H1 (cell line): ENCODE measurements around the gene CAMTA1. TPM values are rescaled to one million over a fixed set of nuclear protein-coding genes. Genes with fewer than 3 reads are reported as not detected.

Experiments used
- ATF3 ChIP-seq: IDR thresholded peaks from 2 replicates; pipeline ENCODE4 v1.6.1; 2011; ENCODE audit warnings: low read depth, mild to moderate bottlenecking, low read length; ENCODE audit not compliant: insufficient read depth
- CBX5 ChIP-seq: fragments of 300-800, 300-1000 bp; sonication (generic); IDR thresholded peaks from 2 replicates; pipeline ENCODE4 v1.7.1; 2016; ENCODE audit warnings: antibody characterized with exemption, low read length, low read depth
- CHD7 ChIP-seq: fragments of 300-600 bp; sonication (generic); IDR thresholded peaks from 2 replicates; pipeline ENCODE4 v1.7.1; 2012; ENCODE audit warnings: low read length, moderate library complexity, mild to moderate bottlenecking, inconsistent platforms; ENCODE audit not compliant: insufficient replicate concordance
- TCF12 ChIP-seq: IDR thresholded peaks from 2 replicates; pipeline ENCODE4 v1.6.1; 2011; ENCODE audit warnings: low read depth, mild to moderate bottlenecking, low read length
- TEAD4 ChIP-seq: IDR thresholded peaks from 2 replicates; pipeline ENCODE4 v1.6.1; 2012; ENCODE audit warnings: low read depth, low read length, inconsistent platforms, mixed read lengths
- polyA plus RNA-seq, 7 experiments: library from polyadenylated mRNA; depleted of rRNA in 3 of 7; stranded (reverse) in 5 of 7; unstranded in 2 of 7; fragments of >200 nt in 5 of 7; fragments of 200-250 nt in 2 of 7; gene quantifications; 1 replicate in 5 of 7; 2 replicates in 1 of 7; 4 replicates in 1 of 7; pipeline versions ENCODE4 v1.2.1 to v1.2.3, GENCODE V29; 2011 to 2013; ENCODE audit warnings: missing spikeins in 2 of 7, mixed read lengths in 2 of 7
- total RNA-seq: library from RNA; stranded (reverse); fragmentation: NEBNext Ultra II Directional; extraction: Animal tissue kit (Norgen Biotek cat#: 25700); gene quantifications from 2 replicates; pipeline ENCODE4 v1.2.1, GENCODE V29; 2021

Gene CAMTA1
- total and polyA plus RNA-seq, 2 of the 8 experiments (the other 6 are each of a cell fraction or from before 2014, with no cell fraction given) = 65.0 to 119 TPM

DNA sequence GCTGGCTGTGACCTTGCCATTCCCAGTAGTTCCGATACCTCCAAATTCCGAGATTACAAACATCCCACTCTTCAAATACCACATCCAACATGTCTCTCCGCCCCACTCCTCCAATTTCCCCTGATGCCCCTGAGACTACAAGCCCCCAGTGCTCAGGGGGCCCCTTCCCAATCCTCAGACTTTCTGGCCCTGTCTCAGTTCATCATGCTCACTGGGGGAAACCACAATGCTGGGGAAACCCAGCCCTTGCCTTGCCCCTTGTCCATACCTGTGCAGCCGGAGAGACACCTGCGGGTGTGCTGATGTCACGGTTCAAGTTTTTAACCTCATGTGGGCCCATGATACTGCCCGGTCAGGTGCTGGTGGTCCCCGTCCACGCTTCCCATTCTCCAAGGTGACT is 226.6 kb downstream of the CAMTA1 start (continued):
- TF ChIP-seq CHD7 = no peak
- no peak for TF ChIP-seq ATF3
- TF ChIP-seq CBX5 = no peak
- TF ChIP-seq TCF12 = no peak
- TF ChIP-seq TEAD4 = no peak
